NCI-H128 (cell line): ENCODE data around the gene S100A16.
A peak's percentile ranks its signal among the peaks of the same experiment; 100 is the strongest.

Experiments used
- DNase-seq: peaks from one replicate; lab custom pipeline; 2025; ENCODE audit not compliant: unreplicated experiment; lab: John Stamatoyannopoulos, UW

The S100A16 gene

GRCh38 chr1:153638261-153638660, 25.3 kb upstream of the S100A16 start:
- DNase-seq = no peak

GRCh38 chr1:153636312-153636711, 23.4 kb upstream of the S100A16 start:
- DNase-seq = no peak

- no peak for DNase-seq
Observed at GRCh38 chr1:153635872-153636271, 22.9 kb upstream of the S100A16 start.

- peak; percentile 99 for DNase-seq
Observed at GRCh38 chr1:153633754-153634665, 21.1 kb upstream of the S100A16 start, which contains the start of gene CHTOP. TSS of gene CHTOP (plus strand) at chr1:153634066. CDS start at chr1:153636589, 2,523 bp downstream.

- no peak for DNase-seq
Observed at GRCh38 chr1:153633161-153633753, 20.3 kb upstream of the S100A16 start.

GRCh38 chr1:153631047-153632022, 18.4 kb upstream of the S100A16 start:
- DNase-seq = no peak

- DNase-seq = no peak
Observed at GRCh38 chr1:153630384-153630783, 17.4 kb upstream of the S100A16 start.

- DNase-seq = no peak
Observed at GRCh38 chr1:153629971-153630370, 17.0 kb upstream of the S100A16 start.

GRCh38 chr1:153629343-153629665, 16.4 kb upstream of the S100A16 start:
- DNase-seq = no peak

- DNase-seq = no peak
Observed at GRCh38 chr1:153628638-153629342, 15.9 kb upstream of the S100A16 start.

- DNase-seq = no peak
Observed at GRCh38 chr1:153627715-153628626, 15.0 kb upstream of the S100A16 start, which contains the start of gene S100A1. TSS of gene S100A1 (plus strand) at chr1:153628434. CDS start at chr1:153630522, 2,088 bp downstream.

GRCh38 chr1:153626904-153627714, 14.2 kb upstream of the S100A16 start, which contains the start of gene S100A13:
TSS of gene S100A13 (minus strand) at chr1:153627505. CDS start at chr1:153626472, 1,033 bp downstream.
- DNase-seq = peak; percentile 84

GRCh38 chr1:153626477-153626903, 13.6 kb upstream of the S100A16 start:
- DNase-seq = no peak

GRCh38 chr1:153624965-153625611, 12.2 kb upstream of the S100A16 start:
- DNase-seq = no peak

- DNase-seq = no peak
Observed at GRCh38 chr1:153623101-153623500, 10.2 kb upstream of the S100A16 start.

GRCh38 chr1:153619171-153619570, 6.2 kb upstream of the S100A16 start:
- no peak for DNase-seq

- DNase-seq = no peak
Observed at GRCh38 chr1:153617663-153618062, 4.7 kb upstream of the S100A16 start.

GRCh38 chr1:153616917-153617311, 4.0 kb upstream of the S100A16 start:
- DNase-seq = no peak
